Neural cell (in vitro differentiated cells): ENCODE measurements around the gene TRIO. TPM values are rescaled to one million over a fixed set of nuclear protein-coding genes. Genes with fewer than 3 reads are reported as not detected.

ENCODE experiments used
- H2AFZ ChIP-seq: fragments of 200-600, 300-800 bp; sonication (generic), shearing (Covaris generic); 2 replicates; pipeline ENCODE4 v1.6.0; 2014; ENCODE audit warnings: low read depth, mild to moderate bottlenecking, antibody characterized with exemption, low read length, moderate library complexity
- H3F3A ChIP-seq: fragments of 200-600 bp; shearing (Covaris generic); 2 replicates; pipeline ENCODE4 v1.6.1; 2016; ENCODE audit warnings: mild to moderate bottlenecking, moderate library complexity, mixed read lengths, antibody characterized with exemption, low read length; ENCODE audit not compliant: insufficient read depth, poor library complexity, severe bottlenecking
- H3K27ac ChIP-seq: fragments of 200-600, 300-800 bp; sonication (generic), shearing (Covaris generic); 2 replicates; pipeline ENCODE4 v1.5.1; 2014; ENCODE audit warnings: mild to moderate bottlenecking, low read length, moderate library complexity
- H3K27me3 ChIP-seq: fragments of 300-800, 200-600 bp; sonication (generic), shearing (Covaris generic); 2 replicates; pipeline ENCODE4 v1.6.0; 2014; ENCODE audit warnings: mild to moderate bottlenecking, low read depth, low read length, moderate library complexity; ENCODE audit not compliant: insufficient read depth
- H3K36me3 ChIP-seq: fragments of 300-800, 200-600 bp; sonication (generic), shearing (Covaris generic); 2 replicates; pipeline ENCODE4 v1.5.1; 2014; ENCODE audit warnings: mild to moderate bottlenecking, antibody characterized with exemption, low read length, moderate library complexity; ENCODE audit not compliant: insufficient read depth
- H3K4me2 ChIP-seq: fragments of 300-800, 200-600 bp; sonication (generic), shearing (Covaris generic); 2 replicates; pipeline ENCODE4 v1.6.0; 2014; ENCODE audit warnings: mild to moderate bottlenecking, low read length
- H3K4me3 ChIP-seq: fragments of 300-800, 200-600 bp; sonication (generic), shearing (Covaris generic); 2 replicates; pipeline ENCODE4 v1.5.1; 2014; ENCODE audit warnings: mild to moderate bottlenecking, low read length, moderate library complexity
- H3K79me2 ChIP-seq: fragments of 200-600 bp; shearing (Covaris generic); replicated peaks from 2 replicates; pipeline ENCODE4 v1.6.0; 2014; ENCODE audit warnings: mild to moderate bottlenecking, low read length, moderate library complexity; ENCODE audit not compliant: insufficient read depth
- H3K9ac ChIP-seq: fragments of 300-800, 200-600 bp; sonication (generic), shearing (Covaris generic); 2 replicates; pipeline ENCODE4 v1.6.1; 2016; ENCODE audit warnings: mild to moderate bottlenecking, low read length, mixed read lengths
- H3K9me2 ChIP-seq: fragments of 200-600 bp; shearing (Covaris generic); 2 replicates; pipeline ENCODE4 v1.6.1; 2016; ENCODE audit warnings: mild to moderate bottlenecking, low read length, mixed read lengths; ENCODE audit not compliant: insufficient read depth
- H3K9me3 ChIP-seq: fragments of 200-600, 300-800 bp; sonication (generic), shearing (Covaris generic); 2 replicates; pipeline ENCODE4 v1.6.1; 2016; ENCODE audit warnings: mild to moderate bottlenecking, mixed run types, low read length, moderate library complexity, mixed read lengths
- H4K20me1 ChIP-seq: fragments of 200-600 bp; shearing (Covaris generic); 2 replicates; pipeline ENCODE4 v1.6.1; 2016; ENCODE audit warnings: mild to moderate bottlenecking, mixed run types; ENCODE audit not compliant: insufficient read depth
- CTCF ChIP-seq: fragments of 450-650 bp; IDR thresholded peaks from 2 replicates; pipeline ENCODE4 v1.5.1; 2014; ENCODE audit warnings: antibody characterized with exemption, mild to moderate bottlenecking, moderate library complexity; ENCODE audit not compliant: poor library complexity, severe bottlenecking
- EP300 ChIP-seq: fragments of 450-650 bp; conservative IDR thresholded peaks from 2 replicates; pipeline ENCODE4 v1.6.1; 2014; ENCODE audit warnings: antibody characterized with exemption, mild to moderate bottlenecking, moderate library complexity; ENCODE audit not compliant: poor library complexity, severe bottlenecking
- EZH2 ChIP-seq: fragments of 200-600, 300-800 bp; shearing (Covaris generic), sonication (generic); IDR thresholded peaks from 2 replicates; pipeline ENCODE4 v1.6.1; 2014; ENCODE audit warnings: antibody characterized with exemption, low read length, borderline replicate concordance, mild to moderate bottlenecking; ENCODE audit not compliant: insufficient read depth, poor library complexity, severe bottlenecking
- MXI1 ChIP-seq: fragments of 450-650 bp; conservative IDR thresholded peaks from 2 replicates; pipeline ENCODE4 v1.6.1; 2014; ENCODE audit warnings: antibody characterized with exemption, mild to moderate bottlenecking; ENCODE audit not compliant: poor library complexity, severe bottlenecking
- POLR2AphosphoS5 ChIP-seq: IDR thresholded peaks from 2 replicates; pipeline ENCODE4 v1.6.1; 2012
- RAD21 ChIP-seq: fragments of 450-650 bp; conservative IDR thresholded peaks from 2 replicates; pipeline ENCODE4 v1.6.1; 2014; ENCODE audit warnings: antibody characterized with exemption, mild to moderate bottlenecking, moderate library complexity
- REST ChIP-seq: IDR thresholded peaks from 2 replicates; pipeline ENCODE4 v1.6.1; 2012; ENCODE audit warnings: borderline replicate concordance
- SMC3 ChIP-seq: fragments of 450-650 bp; conservative IDR thresholded peaks from 2 replicates; pipeline ENCODE4 v1.6.1; 2014; ENCODE audit warnings: antibody characterized with exemption, mild to moderate bottlenecking, moderate library complexity; ENCODE audit not compliant: poor library complexity
- TAF1 ChIP-seq: IDR thresholded peaks from 2 replicates; pipeline ENCODE4 v1.6.1; 2012; ENCODE audit warnings: low read depth
- polyA plus RNA-seq: library from polyadenylated mRNA; depleted of rRNA; stranded (reverse); fragments of >200 nt; gene quantifications from 2 replicates; pipeline ENCODE4 v1.2.3, GENCODE V29; 2014

TRIO gene
- polyA plus RNA-seq, 1 donor from 2014 or later, result 168 TPM

- Histone ChIP-seq H3K9me3 (no peaks in the 10 kb centered on the region), H3K27me3 (no peaks in the 10 kb centered on the region), H3K4me2 (no peak overlapping the region), H3F3A (no peaks in the 10 kb centered on the region), H3K79me2 (peaks cover 91% of the 10 kb centered on the region), H4K20me1 (peaks cover 5% of the 10 kb centered on the region), H3K9me2 (no peaks in the 10 kb centered on the region), H3K4me3 (no peak overlapping the region), H3K9ac (no peak overlapping the region), H3K36me3 (no peaks in the 10 kb centered on the region), H2AFZ (no peak overlapping the region), H3K27ac (no peak overlapping the region)
- TF ChIP-seq RAD21 (no peak), TAF1 (no peak), REST (no peak), MXI1 (no peak), POLR2AphosphoS5 (no peak)
Measured at GRCh38 chr5:14229181-14229580, 86.0 kb downstream of the TRIO start.

- Histone ChIP-seq H3K27me3 (no peaks in the 10 kb centered on the region), H3K4me3 (no peak overlapping the region), H3F3A (no peaks in the 10 kb centered on the region), H3K27ac (no peak overlapping the region), H3K4me2 (no peak overlapping the region), H3K79me2 (peaks cover 91% of the 10 kb centered on the region), H3K9ac (no peak overlapping the region), H3K9me2 (no peaks in the 10 kb centered on the region), H4K20me1 (peaks cover 5% of the 10 kb centered on the region), H3K9me3 (no peaks in the 10 kb centered on the region), H2AFZ (no peak overlapping the region), H3K36me3 (no peaks in the 10 kb centered on the region)
- TF ChIP-seq REST, result no peak
- no peak for TF ChIP-seq TAF1
- no peak for TF ChIP-seq MXI1
- TF ChIP-seq RAD21, result no peak
- no peak for TF ChIP-seq EP300
- TF ChIP-seq CTCF, result no peak
- no peak for TF ChIP-seq SMC3
- no peak for TF ChIP-seq POLR2AphosphoS5
- TF ChIP-seq EZH2, result no peak
Measured at GRCh38 chr5:14229734-14230133, 86.6 kb downstream of the TRIO start.
